Pancreas (tissue), 10 donors: ENCODE measurements around the gene AKT1S1. TPM values are rescaled to one million over a fixed set of nuclear protein-coding genes. Genes with fewer than 3 reads are reported as not detected.
"Not testable (repeated sequence)": the region's sequence is repeated elsewhere in the genome, so short reads cannot be mapped to it uniquely, and the experiment has no call there.

Source experiments
- ATAC-seq, 4 donors: fragments of 200-7000 bp; cut with Tn5 transposase; one replicate each; pipeline versions ENCODE4 v1.8.0 to v1.9.1; 2020; ENCODE audit warnings: mild to moderate bottlenecking in 4 of 4, moderate library complexity in 4 of 4
- DNase-seq, 6 donors: peaks; one replicate each; pipeline ENCODE4 v3.0.0-alpha.2; 2020
- FAIRE-seq: peaks from 2 replicates; lab custom pipeline; 2012; peaks lifted over from hg19 to GRCh38; lab: Jason Lieb, UNC
- H3K27ac ChIP-seq, 4 donors: fragments of 200-600 bp; sonication (generic); 1 replicate in 3 of 4; 2 replicates in 1 of 4; pipeline versions ENCODE4 v1.5.0 to v1.8.0; 2020
- H3K27me3 ChIP-seq, 4 donors: fragments of 200-600 bp; one replicate each; pipeline ENCODE4 v1.8.0; 2021
- H3K36me3 ChIP-seq, 3 donors: fragments of 200-600 bp; sonication (generic) in 1 of 3; one replicate each; pipeline versions ENCODE4 v1.5.0 to v1.8.0; 2020 to 2021
- H3K4me1 ChIP-seq, 3 donors: fragments of 200-600 bp; one replicate each; pipeline ENCODE4 v1.8.0; 2021
- H3K4me3 ChIP-seq, 4 donors: fragments of 200-600 bp; sonication (generic) in 2 of 4; one replicate each; pipeline versions ENCODE4 v1.5.0 to v1.8.0; 2020 to 2021
- H3K9me3 ChIP-seq, 4 donors: fragments of 200-600 bp; one replicate each; pipeline ENCODE4 v1.8.0; 2021
- WGBS, 2 donors: extraction: QIAGEN DNeasy Blood & Tissue Kit; methylation state at CpG; one replicate each; pipeline ENCODE4 v1.1.7; 2013; 5-methylcytosine and 5-hydroxymethylcytosine counted together
- intact Hi-C, 3 donors: fragments of 100-400 bp; cut with DNase I; formaldehyde crosslinking; loops; one replicate each; pipeline versions ENCODE4 v1.11.1 to v1.14.2; 2022
- polyA plus RNA-seq, 2 donors: library from polyadenylated mRNA; stranded (reverse); fragments of 200-250 nt; gene quantifications; one replicate each; pipeline ENCODE4 v1.2.3, GENCODE V29; 2013
- total RNA-seq, 6 donors: library from RNA; stranded (reverse); fragmentation: NEBNext Ultra II Directional in 4 of 6; extraction: Animal tissue kit (Norgen Biotek cat#: 25700) in 4 of 6; gene quantifications; one replicate each; pipeline versions ENCODE4 v1.2.1 to v1.2.4, GENCODE V29; 2021 to 2023
- TF ChIP-seq, protein P1 (sequence below), 4 donors: fragments of 200-600 bp; sonication (generic) in 3 of 4; IDR thresholded peaks; one replicate each; pipeline versions ENCODE4 v1.5.0 to v1.8.0; 2021; ENCODE audit warnings: antibody characterized with exemption in 4 of 4
- donor health status: healthy with polysubstance abuse.
- donor health status: DM: no; HTN: no; CAD: no; lungs with moderate emphysema.
- donor health status: DM: no; HTN: no; CAD: no.
- donor health status: control.
- donor health status: control.
- donor health status: Bipolar disorder and iron deficiency.
- donor health status: DM: yes; HTN: yes; CAD: no.
- donor health status: DM: no; HTN: no; CAD: no.
- donor health status: DM: no; HTN: no; CAD: no.
- donor health status: DM: yes; HTN: yes; CAD: no.

AKT1S1 gene
- total RNA-seq = 10 to 100 TPM; 13.8 to 22.1 (median 16.2) TPM
- polyA plus RNA-seq = 10 to 100 TPM; 22.7 to 31.1 TPM

DNA sequence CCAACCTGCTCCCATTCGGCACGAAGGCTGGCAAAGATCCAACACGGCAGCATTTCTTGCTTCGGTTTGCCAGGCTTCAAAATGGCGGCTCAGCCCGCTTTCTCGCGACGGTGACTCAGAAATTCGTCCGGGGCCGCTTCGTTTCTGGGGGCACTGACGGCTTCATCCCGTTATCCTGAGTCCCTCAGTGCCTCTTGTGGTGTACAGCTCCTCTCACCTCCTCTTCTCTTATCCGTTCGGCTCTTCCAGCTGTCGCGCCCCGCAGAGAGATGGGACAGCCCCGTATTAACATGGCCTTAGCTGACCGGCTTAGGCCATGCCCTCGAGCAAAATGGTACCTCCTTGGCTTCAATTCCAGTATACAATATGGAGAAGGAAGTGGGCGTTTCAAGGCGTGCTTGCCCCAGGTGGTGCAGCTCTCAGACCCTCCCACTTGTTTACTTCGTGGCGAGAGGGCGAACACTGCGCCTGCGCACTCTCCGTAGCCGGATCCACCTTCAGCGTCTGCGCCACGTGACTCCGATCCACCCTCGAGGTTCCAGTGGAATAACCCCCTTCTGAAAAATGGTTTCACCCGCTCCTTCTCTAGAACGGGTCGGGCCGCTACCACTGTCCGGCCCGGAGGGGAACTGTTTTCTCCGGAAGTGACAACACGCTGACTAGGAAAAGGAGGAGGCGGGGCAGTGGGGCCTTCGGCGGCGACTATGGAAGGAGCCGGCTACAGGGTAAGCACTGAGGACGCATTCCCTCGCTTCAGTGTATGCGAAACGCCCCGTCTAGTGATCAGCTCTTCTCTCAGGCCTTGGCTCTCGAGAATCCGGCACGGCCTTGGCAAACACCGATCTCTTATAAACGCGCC lies at the start of gene AKT1S1, which contains the start of gene TBC1D17:
Gene AKT1S1, minus strand, starts transcription at position 336 of the 859 bp plus-strand sequence. CDS start 4,060 bp downstream, outside the sequence.
Gene TBC1D17, plus strand, starts transcription at position 683 of the 859 bp plus-strand sequence. Its CDS starts 22 bp downstream, at position 705.
- Histone ChIP-seq H3K9me3 (no peaks in the 10 kb centered on the region), H3K27me3 (no peaks in the 10 kb centered on the region), H3K4me3 (peak within 1 kb of the TSS; percentile 62 to 85 (median 76)), H3K36me3 (peaks cover 0 to 23% (median 22%) of the 10 kb centered on the region in 3 donors), H3K27ac (peak within 1 kb of the TSS; percentile 90 to 98 (median 96)), H3K4me1 (peaks cover 0 to 11% (median 8%) of the 10 kb centered on the region in 3 donors)
- ATAC-seq = peak; percentile 77 to 89 (median 81)
- TF ChIP-seq, protein P1, sequence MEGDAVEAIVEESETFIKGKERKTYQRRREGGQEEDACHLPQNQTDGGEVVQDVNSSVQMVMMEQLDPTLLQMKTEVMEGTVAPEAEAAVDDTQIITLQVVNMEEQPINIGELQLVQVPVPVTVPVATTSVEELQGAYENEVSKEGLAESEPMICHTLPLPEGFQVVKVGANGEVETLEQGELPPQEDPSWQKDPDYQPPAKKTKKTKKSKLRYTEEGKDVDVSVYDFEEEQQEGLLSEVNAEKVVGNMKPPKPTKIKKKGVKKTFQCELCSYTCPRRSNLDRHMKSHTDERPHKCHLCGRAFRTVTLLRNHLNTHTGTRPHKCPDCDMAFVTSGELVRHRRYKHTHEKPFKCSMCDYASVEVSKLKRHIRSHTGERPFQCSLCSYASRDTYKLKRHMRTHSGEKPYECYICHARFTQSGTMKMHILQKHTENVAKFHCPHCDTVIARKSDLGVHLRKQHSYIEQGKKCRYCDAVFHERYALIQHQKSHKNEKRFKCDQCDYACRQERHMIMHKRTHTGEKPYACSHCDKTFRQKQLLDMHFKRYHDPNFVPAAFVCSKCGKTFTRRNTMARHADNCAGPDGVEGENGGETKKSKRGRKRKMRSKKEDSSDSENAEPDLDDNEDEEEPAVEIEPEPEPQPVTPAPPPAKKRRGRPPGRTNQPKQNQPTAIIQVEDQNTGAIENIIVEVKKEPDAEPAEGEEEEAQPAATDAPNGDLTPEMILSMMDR (IDR thresholded peaks at IDR 0.05) = no peak
- intact Hi-C loops = no loop called here
- peak; percentile 98 for FAIRE-seq
- DNase-seq = peak; percentile 97 to 100 (median 99)
- WGBS, 2 donors = 0% methylated on average over 61 of the region's 61 CpGs

DNA sequence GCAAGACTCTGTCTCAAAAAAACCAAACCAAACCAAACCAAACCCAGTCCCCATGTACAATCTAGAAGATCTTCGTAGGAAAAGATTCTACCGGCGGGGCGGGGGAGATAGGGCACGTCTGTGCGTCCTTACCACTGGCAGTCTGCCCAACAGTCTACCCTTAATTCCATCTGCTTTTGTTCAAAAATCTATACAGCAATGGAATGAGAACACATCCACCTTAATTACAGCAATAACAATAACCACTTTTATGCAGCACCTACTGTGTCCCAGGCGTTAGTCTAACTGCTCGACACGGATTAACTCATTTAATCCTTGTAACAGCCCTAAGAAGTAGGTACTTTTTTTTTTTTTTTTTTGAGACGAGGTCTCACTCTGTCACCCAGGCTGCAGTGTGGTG lies 49.4 kb upstream of the AKT1S1 start:
- FAIRE-seq (no peak), DNase-seq (peak in 1 of 6 donors; percentile 17), ATAC-seq (no peak)
- H3K4me3 ChIP-seq = no peak overlapping the region
- H3K27me3 ChIP-seq = no peaks in the 10 kb centered on the region
- TF ChIP-seq, protein P1 (IDR thresholded peaks at IDR 0.05) = no peak
- H3K27ac ChIP-seq = no peak overlapping the region
- no peaks in the 10 kb centered on the region for H3K9me3 ChIP-seq
- peaks cover 0 to 9% (median 0%) of the 10 kb centered on the region in 3 donors for H3K36me3 ChIP-seq
- peaks cover 9 to 13% (median 9%) of the 10 kb centered on the region in 3 donors for H3K4me1 ChIP-seq
- 94 to 96% methylated on average over 10 of the region's 10 CpGs for WGBS, 2 donors
- intact Hi-C loops = no loop called here

DNA sequence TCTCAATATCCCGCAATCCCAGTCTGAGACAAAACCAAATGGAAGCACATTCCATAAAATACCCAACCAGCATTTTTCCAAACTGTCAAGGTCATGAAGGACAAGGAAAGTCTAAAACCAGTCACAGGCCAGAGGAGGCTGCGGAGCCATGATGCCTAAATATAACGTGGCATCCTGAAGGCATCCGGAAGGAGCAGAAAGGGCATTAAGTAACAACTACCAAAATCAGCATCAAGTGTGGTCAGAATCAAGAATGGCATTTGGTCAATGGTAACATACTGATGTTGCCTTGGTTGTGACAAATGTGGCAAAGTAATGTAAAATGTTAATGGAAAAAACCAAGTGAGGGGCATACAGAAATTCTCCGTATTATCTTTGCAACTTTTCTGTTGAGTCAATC lies 48.3 kb upstream of the AKT1S1 start:
- TF ChIP-seq, protein P1 (IDR thresholded peaks at IDR 0.05) = no peak
- Histone ChIP-seq H3K4me1 (peaks cover 9 to 13% (median 9%) of the 10 kb centered on the region in 3 donors), H3K27me3 (no peaks in the 10 kb centered on the region), H3K4me3 (no peak overlapping the region), H3K36me3 (peaks cover 0 to 9% (median 0%) of the 10 kb centered on the region in 3 donors), H3K27ac (no peak overlapping the region), H3K9me3 (no peaks in the 10 kb centered on the region)
- intact Hi-C loops = no loop called here
- WGBS, 2 donors = 96% methylated on average over 5 of the region's 5 CpGs
- DNase-seq (peak in 1 of 6 donors; percentile 4), FAIRE-seq (no peak), ATAC-seq (no peak)

DNA sequence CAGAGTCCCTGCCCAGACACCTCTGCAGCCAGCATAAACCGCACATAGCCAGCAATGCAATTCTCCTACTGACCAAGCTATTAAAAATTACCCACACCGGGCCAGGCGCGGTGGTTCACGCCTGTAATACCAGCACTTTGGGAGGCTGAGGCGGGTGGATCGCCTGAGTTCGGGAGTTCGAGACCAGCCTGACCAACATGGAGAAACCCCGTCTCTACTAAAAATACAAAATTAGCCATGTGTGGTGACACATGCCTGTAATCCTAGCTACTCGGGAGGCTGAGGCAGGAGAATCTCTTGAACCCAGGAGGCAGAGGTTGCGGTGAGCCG lies 47.7 kb upstream of the AKT1S1 start:
- peaks cover 9 to 13% (median 9%) of the 10 kb centered on the region in 3 donors for H3K4me1 ChIP-seq
- H3K9me3 ChIP-seq, H3K36me3 ChIP-seq, intact Hi-C loops, H3K27me3 ChIP-seq, ATAC-seq, H3K4me3 ChIP-seq, H3K27ac ChIP-seq, FAIRE-seq, DNase-seq: not testable (repeated sequence)
- WGBS, 2 donors = 93 to 97% methylated on average over 13 of the region's 13 CpGs

- ATAC-seq = no peak
- no peak for FAIRE-seq
- Histone ChIP-seq H3K27ac (no peak overlapping the region), H3K27me3 (no peaks in the 10 kb centered on the region), H3K9me3 (no peaks in the 10 kb centered on the region), H3K4me1 (peaks cover 9 to 13% (median 9%) of the 10 kb centered on the region in 3 donors), H3K4me3 (no peak overlapping the region), H3K36me3 (peaks cover 0 to 9% (median 0%) of the 10 kb centered on the region in 3 donors)
- WGBS, 2 donors = 85 to 86% methylated on average over 25 of the region's 25 CpGs
- DNase-seq = no peak
- intact Hi-C loops = no loop called here
- TF ChIP-seq, protein P1 (IDR thresholded peaks at IDR 0.05) = no peak
These were observed 47.1 kb upstream of the AKT1S1 start for GRCh38 chr19:49924004-49924880.
